ENCODE measurements around the gene KLF3.
A peak's percentile ranks its signal among the peaks of the same experiment; 100 is the strongest.

The KLF3 gene

GRCh38 chr4:38740303-38740702 is 76.3 kb downstream of the KLF3 start:
- no peaks in the 10 kb centered on the region for H3K79me2 ChIP-seq (ENCODE audit: control insufficient read depth, insufficient read depth, low read length, unreplicated experiment)
- H3K27ac ChIP-seq (ENCODE audit: low read depth, low read length): no peak overlapping the region
- no peak overlapping the region for H3K4me3 ChIP-seq (ENCODE audit: low read depth, low read length)
- no peaks in the 10 kb centered on the region for H3K36me3 ChIP-seq (ENCODE audit: insufficient read depth, low read length)
- H3K4me1 ChIP-seq (ENCODE audit: control insufficient read depth, insufficient read depth, low read length, unreplicated experiment): peaks cover 4% of the 10 kb centered on the region
- 0 out of 2 replicates have a peak, but pooled peaks cover 4% of the 10 kb centered on the region for H3K27me3 ChIP-seq (ENCODE audit: insufficient read depth, low read length)
- no peak overlapping the region for H2AFZ ChIP-seq (ENCODE audit: low read length, unreplicated experiment)

DNA sequence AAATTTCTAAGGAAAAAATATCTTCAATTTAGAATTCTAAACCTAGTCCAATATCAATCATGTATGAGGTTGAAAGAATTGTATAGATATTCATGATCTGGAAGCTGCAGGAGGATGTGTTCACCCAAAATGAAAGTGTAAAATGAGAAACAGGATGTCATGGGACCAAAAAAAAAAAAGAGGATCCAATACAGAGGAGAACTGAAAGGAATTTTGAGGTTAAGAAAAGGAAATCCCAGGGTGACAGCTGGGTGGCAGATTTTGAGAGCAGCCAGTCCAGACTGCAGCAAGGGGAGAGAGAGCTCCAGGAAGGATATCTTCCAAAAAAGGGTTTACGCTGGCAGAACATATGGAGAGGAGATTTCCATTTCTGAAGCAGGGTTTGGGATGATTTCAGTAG is 79.9 kb downstream of the KLF3 start:
- Histone ChIP-seq H3K4me1 (ENCODE audit: control insufficient read depth, insufficient read depth, low read length, unreplicated experiment) (peaks cover 4% of the 10 kb centered on the region), H3K79me2 (ENCODE audit: control insufficient read depth, insufficient read depth, low read length, unreplicated experiment) (no peaks in the 10 kb centered on the region), H3K4me3 (ENCODE audit: low read depth, low read length) (no peak overlapping the region), H2AFZ (ENCODE audit: low read length, unreplicated experiment) (peak overlapping the region; percentile 91), H3K27me3 (ENCODE audit: insufficient read depth, low read length) (no peaks in the 10 kb centered on the region), H3K27ac (ENCODE audit: low read depth, low read length) (no peak overlapping the region), H3K36me3 (ENCODE audit: insufficient read depth, low read length) (no peaks in the 10 kb centered on the region)

GRCh38 chr4:38745881-38746280 is 81.9 kb downstream of the KLF3 start:
- H3K36me3 ChIP-seq (ENCODE audit: insufficient read depth, low read length): no peaks in the 10 kb centered on the region
- H3K4me1 ChIP-seq (ENCODE audit: control insufficient read depth, insufficient read depth, low read length, unreplicated experiment): peaks cover 4% of the 10 kb centered on the region
- H3K79me2 ChIP-seq (ENCODE audit: control insufficient read depth, insufficient read depth, low read length, unreplicated experiment): no peaks in the 10 kb centered on the region
- no peaks in the 10 kb centered on the region for H3K27me3 ChIP-seq (ENCODE audit: insufficient read depth, low read length)
- no peak overlapping the region for H3K4me3 ChIP-seq (ENCODE audit: low read depth, low read length)
- H2AFZ ChIP-seq (ENCODE audit: low read length, unreplicated experiment): no peak overlapping the region
- no peak overlapping the region for H3K27ac ChIP-seq (ENCODE audit: low read depth, low read length)

DNA sequence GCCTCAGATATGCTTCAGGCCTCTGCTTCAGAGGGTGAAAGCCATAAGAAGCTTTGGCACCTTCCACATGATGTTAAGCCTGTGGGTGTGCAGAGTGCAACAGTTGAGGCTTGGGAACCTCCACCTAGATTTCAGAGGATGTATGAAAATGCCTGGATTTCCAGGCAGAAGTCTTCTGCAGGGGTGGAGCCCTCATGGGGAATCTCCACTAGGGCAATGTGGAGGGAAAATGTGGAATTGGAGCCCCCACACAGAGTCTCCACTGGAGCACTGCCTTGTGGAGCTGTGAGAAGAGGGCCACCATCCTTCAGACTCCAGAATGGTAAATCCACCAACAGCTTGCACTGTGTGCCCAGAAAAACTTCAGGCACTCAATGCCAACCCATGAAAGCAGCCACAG is 83.6 kb downstream of the KLF3 start:
- no peak overlapping the region for H3K4me3 ChIP-seq (ENCODE audit: low read depth, low read length)
- peaks cover 16% of the 10 kb centered on the region for H3K4me1 ChIP-seq (ENCODE audit: control insufficient read depth, insufficient read depth, low read length, unreplicated experiment)
- H3K36me3 ChIP-seq (ENCODE audit: insufficient read depth, low read length): no peaks in the 10 kb centered on the region
- no peak overlapping the region for H2AFZ ChIP-seq (ENCODE audit: low read length, unreplicated experiment)
- no peaks in the 10 kb centered on the region for H3K27me3 ChIP-seq (ENCODE audit: insufficient read depth, low read length)
- no peaks in the 10 kb centered on the region for H3K79me2 ChIP-seq (ENCODE audit: control insufficient read depth, insufficient read depth, low read length, unreplicated experiment)
- no peak overlapping the region for H3K27ac ChIP-seq (ENCODE audit: low read depth, low read length)

DNA sequence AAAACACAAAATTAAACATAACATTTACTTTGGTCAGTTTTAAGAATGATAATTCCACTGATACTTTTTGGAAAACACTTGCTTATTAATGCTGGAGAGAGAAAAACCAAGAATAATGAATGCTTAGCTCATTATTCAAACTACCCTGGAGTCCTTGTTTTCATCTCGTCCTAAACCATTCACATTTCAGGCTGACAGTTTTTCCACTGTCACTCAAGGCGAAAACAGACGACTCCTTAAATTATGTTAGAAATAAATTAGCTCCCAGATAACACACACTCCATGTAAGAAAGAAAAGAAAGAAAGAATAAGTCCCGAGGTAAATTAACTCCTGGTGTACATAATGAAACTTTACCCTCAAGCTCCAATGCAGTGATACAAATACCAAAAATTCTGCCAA is 85.3 kb downstream of the KLF3 start:
- Histone ChIP-seq H3K27me3 (ENCODE audit: insufficient read depth, low read length) (no peaks in the 10 kb centered on the region), H3K36me3 (ENCODE audit: insufficient read depth, low read length) (no peaks in the 10 kb centered on the region), H3K4me1 (ENCODE audit: control insufficient read depth, insufficient read depth, low read length, unreplicated experiment) (peaks cover 17% of the 10 kb centered on the region), H3K27ac (ENCODE audit: low read depth, low read length) (no peak overlapping the region), H2AFZ (ENCODE audit: low read length, unreplicated experiment) (no peak overlapping the region), H3K79me2 (ENCODE audit: control insufficient read depth, insufficient read depth, low read length, unreplicated experiment) (no peaks in the 10 kb centered on the region), H3K4me3 (ENCODE audit: low read depth, low read length) (no peak overlapping the region)
